ENCODE results near the gene TP53BP1.

The TP53BP1 gene

GRCh38 chr15:43526261-43526930 is 33.4 kb upstream of the TP53BP1 start:
- Mint-ChIP-seq H3K36me3 (ENCODE audit: low read depth) (no peaks in the 10 kb centered on the region), H3K4me1 (ENCODE audit: low read depth) (peaks cover 8% of the 10 kb centered on the region), H3K9me3 (no peaks in the 10 kb centered on the region), H3K27ac (no peak overlapping the region), H3K4me3 (no peak overlapping the region), H3K27me3 (no peaks in the 10 kb centered on the region)
- no peak for DNase-seq

GRCh38 chr15:43525131-43525530 is 32.2 kb upstream of the TP53BP1 start:
- H3K4me3 Mint-ChIP-seq, result no peak overlapping the region

GRCh38 chr15:43524254-43524845 is 31.4 kb upstream of the TP53BP1 start:
- DNase-seq, result no peak
- Mint-ChIP-seq H3K27me3 (peaks cover 5% of the 10 kb centered on the region), H3K36me3 (ENCODE audit: low read depth) (no peaks in the 10 kb centered on the region), H3K27ac (peak overlapping the region; percentile 34), H3K4me3 (no peak overlapping the region), H3K4me1 (ENCODE audit: low read depth) (peaks cover 8% of the 10 kb centered on the region), H3K9me3 (no peaks in the 10 kb centered on the region)

More at GRCh38 chr15:43525131-43525530, 32.2 kb upstream of the TP53BP1 start:
- no peaks in the 10 kb centered on the region for H3K27me3 Mint-ChIP-seq
- no peak for DNase-seq
- peaks cover 8% of the 10 kb centered on the region for H3K4me1 Mint-ChIP-seq (ENCODE audit: low read depth)
- H3K36me3 Mint-ChIP-seq (ENCODE audit: low read depth), result no peaks in the 10 kb centered on the region
- H3K9me3 Mint-ChIP-seq, result no peaks in the 10 kb centered on the region
- H3K27ac Mint-ChIP-seq, result peak overlapping the region; percentile 10

- peaks cover 11% of the 10 kb centered on the region for H3K27me3 Mint-ChIP-seq
- H3K27ac Mint-ChIP-seq, result no peak overlapping the region
- peaks cover 11% of the 10 kb centered on the region for H3K4me1 Mint-ChIP-seq (ENCODE audit: low read depth)
- H3K9me3 Mint-ChIP-seq, result no peaks in the 10 kb centered on the region
- H3K36me3 Mint-ChIP-seq (ENCODE audit: low read depth), result no peaks in the 10 kb centered on the region
- no peak for DNase-seq
- no peak overlapping the region for H3K4me3 Mint-ChIP-seq
Observed at GRCh38 chr15:43523646-43524045, 30.7 kb upstream of the TP53BP1 start.

- Mint-ChIP-seq H3K36me3 (ENCODE audit: low read depth) (no peaks in the 10 kb centered on the region), H3K27me3 (peaks cover 23% of the 10 kb centered on the region), H3K4me1 (ENCODE audit: low read depth) (peaks cover 23% of the 10 kb centered on the region), H3K9me3 (no peaks in the 10 kb centered on the region), H3K4me3 (no peak overlapping the region), H3K27ac (no peak overlapping the region)
- DNase-seq, result no peak
Observed at GRCh38 chr15:43522247-43522646, 29.3 kb upstream of the TP53BP1 start.

- Mint-ChIP-seq H3K27me3 (peaks cover 29% of the 10 kb centered on the region), H3K36me3 (ENCODE audit: low read depth) (no peaks in the 10 kb centered on the region), H3K9me3 (no peaks in the 10 kb centered on the region), H3K4me3 (no peak overlapping the region), H3K27ac (no peak overlapping the region), H3K4me1 (ENCODE audit: low read depth) (peaks cover 25% of the 10 kb centered on the region)
- no peak for DNase-seq
Observed at GRCh38 chr15:43521419-43521818, 28.5 kb upstream of the TP53BP1 start.

GRCh38 chr15:43520138-43520537 is 27.2 kb upstream of the TP53BP1 start:
- Mint-ChIP-seq H3K9me3 (no peaks in the 10 kb centered on the region), H3K36me3 (ENCODE audit: low read depth) (no peaks in the 10 kb centered on the region), H3K4me1 (ENCODE audit: low read depth) (peaks cover 24% of the 10 kb centered on the region), H3K27me3 (peaks cover 33% of the 10 kb centered on the region), H3K4me3 (no peak overlapping the region), H3K27ac (no peak overlapping the region)
- DNase-seq, result no peak

- Mint-ChIP-seq H3K27me3 (peaks cover 33% of the 10 kb centered on the region), H3K36me3 (ENCODE audit: low read depth) (no peaks in the 10 kb centered on the region), H3K9me3 (no peaks in the 10 kb centered on the region), H3K4me3 (no peak overlapping the region), H3K27ac (no peak overlapping the region), H3K4me1 (ENCODE audit: low read depth) (peaks cover 25% of the 10 kb centered on the region)
- DNase-seq, result no peak
Observed at GRCh38 chr15:43519196-43519595, 26.2 kb upstream of the TP53BP1 start.

GRCh38 chr15:43518197-43518761 is 25.3 kb upstream of the TP53BP1 start:
- peak overlapping the region; percentile 61 for H3K4me3 Mint-ChIP-seq
- no peaks in the 10 kb centered on the region for H3K36me3 Mint-ChIP-seq (ENCODE audit: low read depth)
- peaks cover 33% of the 10 kb centered on the region for H3K27me3 Mint-ChIP-seq
- H3K4me1 Mint-ChIP-seq (ENCODE audit: low read depth), result peaks cover 33% of the 10 kb centered on the region
- peak; percentile 42 for DNase-seq
- H3K27ac Mint-ChIP-seq, result no peak overlapping the region
- no peaks in the 10 kb centered on the region for H3K9me3 Mint-ChIP-seq

- Mint-ChIP-seq H3K9me3 (no peaks in the 10 kb centered on the region), H3K4me1 (ENCODE audit: low read depth) (peaks cover 33% of the 10 kb centered on the region), H3K27me3 (peaks cover 33% of the 10 kb centered on the region), H3K4me3 (peak within 1 kb of the TSS; percentile 61), H3K36me3 (ENCODE audit: low read depth) (no peaks in the 10 kb centered on the region), H3K27ac (no peak within 1 kb of the TSS)
- no peak for DNase-seq
Observed at GRCh38 chr15:43517354-43518196, 24.6 kb upstream of the TP53BP1 start, which contains the start of gene MAP1A. MAP1A (plus strand) TSS chr15:43517608; CDS start chr15:43521474, 3,866 bp downstream.

GRCh38 chr15:43516801-43517353 is 23.9 kb upstream of the TP53BP1 start:
- no peaks in the 10 kb centered on the region for H3K9me3 Mint-ChIP-seq
- peaks cover 36% of the 10 kb centered on the region for H3K4me1 Mint-ChIP-seq (ENCODE audit: low read depth)
- H3K27ac Mint-ChIP-seq, result no peak overlapping the region
- H3K27me3 Mint-ChIP-seq, result peaks cover 33% of the 10 kb centered on the region
- H3K36me3 Mint-ChIP-seq (ENCODE audit: low read depth), result no peaks in the 10 kb centered on the region
- no peak overlapping the region for H3K4me3 Mint-ChIP-seq
- DNase-seq, result no peak

- H3K27me3 Mint-ChIP-seq, result peaks cover 33% of the 10 kb centered on the region
- H3K4me1 Mint-ChIP-seq (ENCODE audit: low read depth), result peaks cover 40% of the 10 kb centered on the region
- no peak overlapping the region for H3K4me3 Mint-ChIP-seq
- no peak for DNase-seq
- H3K36me3 Mint-ChIP-seq (ENCODE audit: low read depth), result no peaks in the 10 kb centered on the region
- no peak overlapping the region for H3K27ac Mint-ChIP-seq
- no peaks in the 10 kb centered on the region for H3K9me3 Mint-ChIP-seq
Observed at GRCh38 chr15:43516185-43516584, 23.2 kb upstream of the TP53BP1 start.

- peaks cover 43% of the 10 kb centered on the region for H3K4me1 Mint-ChIP-seq (ENCODE audit: low read depth)
- H3K4me3 Mint-ChIP-seq, result no peak overlapping the region
Observed at GRCh38 chr15:43515741-43516140, 22.8 kb upstream of the TP53BP1 start.

More at GRCh38 chr15:43515741-43516140, 22.8 kb upstream of the TP53BP1 start:
- peaks cover 33% of the 10 kb centered on the region for H3K27me3 Mint-ChIP-seq
- no peaks in the 10 kb centered on the region for H3K9me3 Mint-ChIP-seq
- H3K27ac Mint-ChIP-seq, result no peak overlapping the region
- no peaks in the 10 kb centered on the region for H3K36me3 Mint-ChIP-seq (ENCODE audit: low read depth)
- DNase-seq, result no peak
